Cardiac muscle cell (in vitro differentiated cells and primary cell): Measurements from ENCODE around the gene UBE2J1. TPM values are rescaled to one million over a fixed set of nuclear protein-coding genes. Genes with fewer than 3 reads are reported as not detected.

ENCODE experiments used
- DNase-seq, 2 donors: peaks; one replicate each; pipeline versions ENCODE4 v3.0.0 to v3.0.0-alpha.2; 2010 to 2017; ENCODE audit warnings: low read depth in 1 of 2, low spot score in 1 of 2
- H3K27ac ChIP-seq: fragments of 200-600 bp; sonication (generic); 2 replicates; pipeline ENCODE4 v1.5.1; 2016
- H3K27me3 ChIP-seq: fragments of 200-600 bp; sonication (generic); 2 replicates; pipeline ENCODE4 v1.6.0; 2016; ENCODE audit warnings: control low read depth
- H3K36me3 ChIP-seq: fragments of 200-600 bp; sonication (generic); 2 replicates; pipeline ENCODE4 v1.5.1; 2016; ENCODE audit warnings: control low read depth
- H3K4me1 ChIP-seq: fragments of 200-600 bp; sonication (generic); 2 replicates; pipeline ENCODE4 v1.8.1; 2017; ENCODE audit warnings: low read depth, mild to moderate bottlenecking, mixed run types
- H3K4me3 ChIP-seq: fragments of 200-600 bp; sonication (generic); 2 replicates; pipeline ENCODE4 v1.5.1; 2016; ENCODE audit warnings: mild to moderate bottlenecking
- H3K9me3 ChIP-seq: fragments of 200-600 bp; sonication (generic); 2 replicates; pipeline ENCODE4 v1.5.1; 2017; ENCODE audit warnings: low read depth, mild to moderate bottlenecking, control low read depth
- polyA plus RNA-seq: library from polyadenylated mRNA; unstranded; fragments of >200 nt; fragmentation: Nextera tagmentation; extraction: Ambion mirVana; gene quantifications from 2 replicates; pipeline ENCODE4 v1.2.1, GENCODE V29; 2016
- total RNA-seq: library from RNA; depleted of rRNA; stranded (reverse); fragments of >200 nt; gene quantifications from 2 replicates; pipeline ENCODE4 v1.2.3, GENCODE V29; 2016
- TF ChIP-seq, protein P1 (sequence below): IDR thresholded peaks from 2 replicates; pipeline ENCODE4 v1.5.1; 2012; ENCODE audit warnings: low read depth, mild to moderate bottlenecking, low read length

The UBE2J1 gene
- total and polyA plus RNA-seq, 2 experiments from 2014 or later, result 17.9 to 28.7 TPM

DNA sequence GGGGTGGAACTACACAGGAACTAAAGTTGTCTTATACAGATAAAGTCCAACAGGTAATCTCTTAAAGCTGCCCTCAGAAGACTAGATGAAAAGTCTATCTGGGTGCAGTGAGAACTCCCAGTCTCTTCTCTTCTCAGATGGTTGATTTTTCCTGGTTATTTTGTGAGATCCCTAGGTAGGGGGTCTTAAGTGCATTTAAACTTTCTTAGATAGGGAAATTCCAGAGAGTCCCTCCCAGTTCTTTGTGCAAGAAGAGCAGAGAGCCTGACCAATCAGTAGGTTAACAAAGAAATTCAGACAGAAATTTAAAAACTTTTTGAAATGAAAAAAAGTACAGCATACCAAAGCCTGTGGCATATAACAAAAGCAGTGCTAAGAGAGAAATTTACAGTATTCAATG lies 35.5 kb downstream of the UBE2J1 start:
- Histone ChIP-seq H3K36me3 (no peaks in the 10 kb centered on the region), H3K4me1 (no peaks in the 10 kb centered on the region), H3K4me3 (no peak overlapping the region), H3K9me3 (no peaks in the 10 kb centered on the region), H3K27me3 (no peaks in the 10 kb centered on the region), H3K27ac (no peak overlapping the region)
- TF ChIP-seq, protein P1, sequence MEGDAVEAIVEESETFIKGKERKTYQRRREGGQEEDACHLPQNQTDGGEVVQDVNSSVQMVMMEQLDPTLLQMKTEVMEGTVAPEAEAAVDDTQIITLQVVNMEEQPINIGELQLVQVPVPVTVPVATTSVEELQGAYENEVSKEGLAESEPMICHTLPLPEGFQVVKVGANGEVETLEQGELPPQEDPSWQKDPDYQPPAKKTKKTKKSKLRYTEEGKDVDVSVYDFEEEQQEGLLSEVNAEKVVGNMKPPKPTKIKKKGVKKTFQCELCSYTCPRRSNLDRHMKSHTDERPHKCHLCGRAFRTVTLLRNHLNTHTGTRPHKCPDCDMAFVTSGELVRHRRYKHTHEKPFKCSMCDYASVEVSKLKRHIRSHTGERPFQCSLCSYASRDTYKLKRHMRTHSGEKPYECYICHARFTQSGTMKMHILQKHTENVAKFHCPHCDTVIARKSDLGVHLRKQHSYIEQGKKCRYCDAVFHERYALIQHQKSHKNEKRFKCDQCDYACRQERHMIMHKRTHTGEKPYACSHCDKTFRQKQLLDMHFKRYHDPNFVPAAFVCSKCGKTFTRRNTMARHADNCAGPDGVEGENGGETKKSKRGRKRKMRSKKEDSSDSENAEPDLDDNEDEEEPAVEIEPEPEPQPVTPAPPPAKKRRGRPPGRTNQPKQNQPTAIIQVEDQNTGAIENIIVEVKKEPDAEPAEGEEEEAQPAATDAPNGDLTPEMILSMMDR, result no peak
- DNase-seq, result no peak

DNA sequence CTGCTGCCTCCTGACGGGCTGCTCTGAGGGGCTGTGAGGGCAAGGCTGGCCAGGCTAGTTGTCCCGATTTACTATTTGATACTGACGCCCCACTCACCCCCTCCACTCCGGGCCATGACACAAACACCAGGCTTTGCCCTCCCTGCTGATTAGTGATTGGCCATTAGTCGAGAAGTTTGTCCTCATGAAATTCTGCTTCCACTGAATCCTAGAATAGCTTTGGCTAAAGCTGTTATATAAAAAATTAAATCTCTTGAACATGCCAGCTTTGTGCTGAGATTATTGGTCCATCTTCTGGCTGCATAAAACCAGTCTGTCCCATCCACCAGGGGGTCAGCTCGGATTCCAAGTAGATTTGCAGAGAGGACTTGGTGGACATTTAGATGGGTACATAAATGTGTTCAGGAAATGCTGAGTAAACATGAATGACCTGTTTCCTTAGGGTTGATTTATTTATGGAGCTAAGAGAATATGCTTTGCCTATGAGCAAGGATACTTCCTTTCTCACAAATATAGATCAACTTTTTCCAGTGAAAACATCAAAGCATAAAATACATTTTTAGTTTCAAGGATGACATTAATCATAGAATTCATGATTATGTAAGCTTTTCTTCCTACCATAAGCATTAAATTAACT lies 37.2 kb downstream of the UBE2J1 start, which contains the start of gene GABRR2:
GABRR2 (minus strand) TSS at position 51 of the 637 bp plus-strand sequence. CDS start 134 bp downstream, outside the sequence.
- no peak for DNase-seq
- no peaks in the 10 kb centered on the region for H3K36me3 ChIP-seq
- no peaks in the 10 kb centered on the region for H3K27me3 ChIP-seq
- TF ChIP-seq, protein P1, result no peak
- H3K9me3 ChIP-seq, result no peaks in the 10 kb centered on the region
- H3K27ac ChIP-seq, result no peak within 1 kb of the TSS
- H3K4me3 ChIP-seq, result no peak within 1 kb of the TSS
- no peaks in the 10 kb centered on the region for H3K4me1 ChIP-seq

DNA sequence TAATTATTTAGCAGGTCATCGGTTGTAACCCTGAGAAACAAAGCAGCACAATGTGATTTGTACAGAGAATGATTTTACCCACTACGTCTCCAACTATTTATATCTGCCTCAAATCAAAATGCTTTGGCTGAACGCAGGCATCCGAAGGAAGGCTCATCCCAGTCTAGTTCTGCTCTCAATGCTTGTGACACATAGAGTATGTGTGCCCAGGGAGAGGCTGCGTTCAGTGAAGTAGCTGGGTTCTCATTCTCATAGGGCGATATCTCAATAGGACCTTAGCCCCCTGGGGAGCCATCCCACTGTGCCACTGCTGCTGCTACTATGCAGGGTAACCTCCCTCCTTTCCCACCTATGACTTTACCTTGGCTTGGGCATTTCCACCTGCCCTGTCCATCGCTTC lies 37.8 kb downstream of the UBE2J1 start:
- no peaks in the 10 kb centered on the region for H3K36me3 ChIP-seq
- no peaks in the 10 kb centered on the region for H3K4me1 ChIP-seq
- TF ChIP-seq, protein P1, result no peak
- no peak overlapping the region for H3K4me3 ChIP-seq
- H3K9me3 ChIP-seq, result no peaks in the 10 kb centered on the region
- H3K27ac ChIP-seq, result no peak overlapping the region
- DNase-seq, result no peak
- H3K27me3 ChIP-seq, result no peaks in the 10 kb centered on the region

GRCh38 chr6:89313006-89313405 lies 39.5 kb downstream of the UBE2J1 start:
- no peaks in the 10 kb centered on the region for H3K36me3 ChIP-seq
- DNase-seq, result peak in 1 of 2 donors; percentile 83

GRCh38 chr6:89311853-89312531 lies 40.5 kb downstream of the UBE2J1 start:
- TF ChIP-seq, protein P1, result peak; percentile 69
- Histone ChIP-seq H3K27ac (peak overlapping the region; percentile 24), H3K4me1 (no peaks in the 10 kb centered on the region), H3K4me3 (no peak overlapping the region), H3K36me3 (no peaks in the 10 kb centered on the region), H3K9me3 (no peaks in the 10 kb centered on the region), H3K27me3 (no peaks in the 10 kb centered on the region)
- DNase-seq, result peak; percentile 62 to 81

More at GRCh38 chr6:89313006-89313405, 39.5 kb downstream of the UBE2J1 start:
- Histone ChIP-seq H3K27ac (no peak overlapping the region), H3K4me1 (no peaks in the 10 kb centered on the region), H3K4me3 (no peak overlapping the region), H3K9me3 (no peaks in the 10 kb centered on the region), H3K27me3 (no peaks in the 10 kb centered on the region)
- TF ChIP-seq, protein P1, result no peak
